D721Med (cell line): Measurements from ENCODE around the gene ATP2A2.

Source experiments
- DNase-seq: peaks from one replicate; pipeline ENCODE4 v3.0.0; 2011; ENCODE audit warnings: low spot score; ENCODE audit not compliant: insufficient read length
- FAIRE-seq: peaks from 2 replicates; lab custom pipeline; 2011; peaks lifted over from hg19 to GRCh38; lab: Jason Lieb, UNC
- TF ChIP-seq, protein P1 (sequence below): IDR thresholded peaks from 2 replicates; pipeline ENCODE4 v1.5.1; 2012; ENCODE audit warnings: mild to moderate bottlenecking, control low read depth; ENCODE audit not compliant: insufficient read depth; ENCODE audit errors: missing control alignments

Gene ATP2A2

DNA sequence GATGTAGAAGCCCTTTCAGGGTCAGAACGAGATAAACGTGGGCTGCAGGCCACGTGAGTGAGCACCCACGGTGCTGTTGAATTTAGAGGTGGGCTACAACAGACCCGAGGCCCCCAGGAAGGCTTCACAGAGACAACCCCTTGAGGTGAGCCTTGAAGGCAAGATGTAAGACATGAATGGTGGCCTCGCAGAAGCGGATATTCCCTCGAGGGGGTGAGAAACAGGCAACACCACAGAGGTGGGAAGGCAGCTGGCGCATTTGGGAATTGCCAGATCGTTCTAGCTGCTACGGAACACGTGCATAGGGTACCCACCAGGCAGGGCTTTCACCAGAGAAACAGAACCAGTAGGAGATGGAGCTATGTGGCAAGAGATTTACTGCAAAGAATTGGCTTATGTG lies 22.6 kb upstream of the ATP2A2 start:
- FAIRE-seq (no peak), DNase-seq (no peak)
- TF ChIP-seq, protein P1, sequence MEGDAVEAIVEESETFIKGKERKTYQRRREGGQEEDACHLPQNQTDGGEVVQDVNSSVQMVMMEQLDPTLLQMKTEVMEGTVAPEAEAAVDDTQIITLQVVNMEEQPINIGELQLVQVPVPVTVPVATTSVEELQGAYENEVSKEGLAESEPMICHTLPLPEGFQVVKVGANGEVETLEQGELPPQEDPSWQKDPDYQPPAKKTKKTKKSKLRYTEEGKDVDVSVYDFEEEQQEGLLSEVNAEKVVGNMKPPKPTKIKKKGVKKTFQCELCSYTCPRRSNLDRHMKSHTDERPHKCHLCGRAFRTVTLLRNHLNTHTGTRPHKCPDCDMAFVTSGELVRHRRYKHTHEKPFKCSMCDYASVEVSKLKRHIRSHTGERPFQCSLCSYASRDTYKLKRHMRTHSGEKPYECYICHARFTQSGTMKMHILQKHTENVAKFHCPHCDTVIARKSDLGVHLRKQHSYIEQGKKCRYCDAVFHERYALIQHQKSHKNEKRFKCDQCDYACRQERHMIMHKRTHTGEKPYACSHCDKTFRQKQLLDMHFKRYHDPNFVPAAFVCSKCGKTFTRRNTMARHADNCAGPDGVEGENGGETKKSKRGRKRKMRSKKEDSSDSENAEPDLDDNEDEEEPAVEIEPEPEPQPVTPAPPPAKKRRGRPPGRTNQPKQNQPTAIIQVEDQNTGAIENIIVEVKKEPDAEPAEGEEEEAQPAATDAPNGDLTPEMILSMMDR, result no peak

DNA sequence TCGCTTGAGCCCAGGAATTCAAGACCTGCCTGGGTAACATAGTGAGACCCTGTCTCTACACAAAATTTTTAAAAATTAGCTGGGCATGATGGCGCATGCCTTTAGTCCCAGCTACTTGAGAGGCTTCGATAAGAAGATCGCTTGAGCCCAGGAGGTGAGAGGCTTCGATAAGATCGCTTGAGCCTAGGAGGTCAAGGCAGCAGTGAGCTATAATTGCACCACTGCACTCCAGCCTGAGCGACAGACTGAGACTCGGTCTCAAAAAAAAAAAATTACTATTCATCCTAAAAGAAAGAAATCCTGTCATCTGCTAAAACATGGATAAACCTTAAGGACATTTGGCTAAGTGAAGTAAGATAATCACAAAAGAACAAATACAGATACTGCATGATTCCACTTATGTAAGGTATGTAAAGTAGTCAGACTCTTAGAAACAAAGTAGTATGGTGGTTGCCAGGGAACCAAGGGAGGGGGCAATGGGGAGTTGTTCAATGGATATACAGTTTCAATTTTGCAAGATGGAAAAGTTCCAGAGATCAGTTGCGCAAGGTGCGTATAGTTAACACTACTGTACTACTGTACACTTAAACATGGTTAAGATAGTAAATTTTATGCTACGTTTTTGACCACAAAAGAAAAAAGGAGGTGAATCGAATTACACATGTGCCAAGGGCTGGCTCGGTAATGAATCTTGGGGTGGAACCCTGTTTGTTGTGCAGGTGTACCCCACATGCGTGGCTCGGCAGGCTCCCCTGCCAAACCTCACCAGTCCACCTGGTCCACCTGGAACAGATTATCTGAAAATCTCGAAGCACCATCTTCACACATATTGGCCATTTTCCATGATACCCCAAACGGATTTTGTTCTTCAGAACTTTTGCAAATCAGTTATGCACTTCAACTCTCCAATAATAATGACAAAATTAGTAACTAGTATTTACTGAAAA lies 18.3 kb upstream of the ATP2A2 start:
- TF ChIP-seq, protein P1, result no peak
- FAIRE-seq (no peak), DNase-seq (no peak)

DNA sequence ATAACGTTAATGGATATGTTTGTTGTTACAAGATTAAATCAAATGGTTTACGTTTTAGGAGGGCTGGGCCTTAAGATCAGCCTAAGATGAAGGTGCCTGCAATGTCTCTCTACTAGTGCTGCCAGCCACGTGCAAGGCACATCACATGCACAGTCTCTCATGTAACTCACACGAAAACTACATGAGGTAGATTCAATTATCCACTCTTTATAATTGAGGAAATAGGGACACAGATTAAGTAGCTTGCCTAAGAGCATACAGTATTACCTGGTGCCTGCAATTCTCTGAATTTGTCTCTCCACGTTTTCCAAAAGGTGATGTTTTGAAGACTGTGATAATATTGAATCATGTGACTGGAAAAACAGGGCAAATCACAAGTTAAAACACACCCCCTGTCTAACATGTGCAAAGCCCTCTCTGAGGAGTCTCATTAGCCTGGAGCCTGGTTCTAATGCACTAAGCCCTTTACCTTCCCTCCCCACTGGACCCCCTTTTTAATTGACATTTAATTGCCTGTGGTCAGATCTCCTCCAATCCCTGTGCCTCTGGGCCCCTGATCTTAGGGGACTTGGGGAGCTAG lies 14.6 kb upstream of the ATP2A2 start:
- no peak for FAIRE-seq
- no peak for DNase-seq
- TF ChIP-seq, protein P1, result no peak

DNA sequence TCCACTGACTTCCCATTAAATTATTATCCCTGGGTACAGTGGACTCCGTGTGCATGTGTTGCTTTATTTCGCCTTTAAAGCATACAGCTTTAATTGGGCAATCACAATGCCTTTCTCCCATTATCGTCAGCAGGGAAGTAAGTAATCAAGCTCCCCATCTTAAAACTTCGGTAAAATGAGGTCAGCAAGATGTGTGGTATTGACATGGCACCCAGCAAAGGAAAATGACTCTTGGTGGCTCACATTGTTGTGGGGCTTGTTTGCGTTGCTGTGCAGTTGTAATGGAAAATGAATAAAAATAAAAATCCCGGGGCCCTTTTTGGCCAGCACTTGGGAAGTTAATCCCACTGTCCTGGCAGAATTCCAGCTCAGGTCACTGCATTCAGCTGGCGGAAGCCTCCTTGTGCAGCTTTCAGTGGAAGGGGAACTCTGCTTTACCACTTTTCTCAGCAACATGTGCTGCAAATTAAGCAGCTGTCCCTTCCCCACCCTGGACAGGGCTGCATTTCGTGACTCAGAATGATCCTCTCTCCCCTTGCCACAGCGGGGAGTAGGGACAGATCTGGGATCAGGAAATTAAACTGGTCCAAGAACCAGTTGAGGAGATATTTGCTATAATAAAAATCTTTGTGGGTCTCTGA lies 13.9 kb upstream of the ATP2A2 start:
- TF ChIP-seq, protein P1, result no peak
- DNase-seq (no peak), FAIRE-seq (no peak)

DNA sequence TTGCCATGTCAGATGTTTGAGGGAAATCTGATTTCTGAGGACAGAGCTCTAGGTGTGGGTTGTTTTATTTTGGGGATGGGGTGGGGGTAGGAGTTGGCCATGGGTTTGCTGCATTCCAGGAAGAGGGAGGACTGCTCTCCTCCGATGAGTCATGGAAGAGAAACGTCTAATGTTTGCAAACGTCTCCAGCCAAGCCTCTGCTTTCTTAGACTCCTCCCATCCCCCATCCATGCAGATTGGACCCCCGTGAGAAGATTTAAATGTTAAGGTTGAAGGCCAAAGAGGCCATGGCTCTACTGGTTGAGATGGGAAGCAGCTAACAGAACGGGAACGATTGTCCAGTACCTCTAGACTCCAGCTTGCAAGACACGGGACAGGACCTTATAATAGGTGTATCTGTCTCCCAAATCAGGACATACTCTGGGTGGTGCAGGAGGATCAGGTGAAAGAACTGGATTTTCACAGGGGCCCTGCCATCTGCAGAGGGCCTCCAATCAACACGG lies 11.4 kb upstream of the ATP2A2 start:
- DNase-seq, result no peak
- no peak for FAIRE-seq
- TF ChIP-seq, protein P1, result no peak

DNA sequence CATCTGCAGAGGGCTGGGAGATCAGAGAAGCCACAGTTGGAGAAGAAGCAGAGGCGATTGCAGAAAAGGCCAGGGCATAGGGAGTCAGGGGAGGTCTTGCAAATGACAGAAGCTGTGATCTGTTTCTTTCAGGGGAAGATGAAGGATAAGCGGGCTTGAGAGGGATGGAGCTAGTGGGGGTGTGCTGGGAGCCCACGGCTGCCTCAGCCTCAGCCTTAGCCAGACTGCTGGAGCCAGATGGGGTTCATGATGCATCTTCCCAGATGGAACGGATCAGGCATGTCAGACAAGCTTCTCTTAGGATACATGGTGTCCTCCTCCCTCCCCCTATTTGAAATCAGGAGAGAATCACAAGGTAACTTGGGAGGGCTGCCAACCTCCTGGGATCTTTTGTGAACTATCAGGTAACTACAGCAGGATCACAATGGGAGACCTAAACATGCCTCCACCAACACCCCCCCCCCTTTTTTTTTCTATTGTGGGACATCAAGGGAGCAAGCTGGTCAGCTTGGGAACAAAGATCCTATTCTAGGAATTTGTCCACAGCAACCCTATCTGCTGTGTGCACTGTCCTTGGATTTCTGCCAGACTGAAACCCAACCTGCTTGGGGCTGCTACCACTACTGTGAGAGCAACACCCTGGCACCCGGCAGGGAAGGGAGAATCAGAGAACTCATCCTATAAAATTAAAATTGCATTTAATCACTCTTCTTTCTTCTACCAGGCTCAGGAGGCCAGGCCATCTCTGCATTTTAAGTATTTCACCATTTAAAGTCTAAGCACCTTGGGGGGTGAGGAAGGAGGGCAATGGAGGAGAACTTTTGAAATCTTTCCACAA lies 10.7 kb upstream of the ATP2A2 start:
- FAIRE-seq (no peak), DNase-seq (no peak)
- TF ChIP-seq, protein P1, result no peak
